Astrocyte (in vitro differentiated cells and primary cell): ENCODE results near the gene TENT4B.

Experiments used
- CTCF ChIP-seq: IDR thresholded peaks from 2 replicates; pipeline ENCODE4 v1.5.1; 2011; ENCODE audit warnings: low read depth, mild to moderate bottlenecking, inconsistent platforms, low read length, moderate library complexity; ENCODE audit not compliant: insufficient read depth
- EZH2 ChIP-seq: IDR thresholded peaks from 2 replicates; pipeline ENCODE4 v1.6.1; 2012; ENCODE audit warnings: mild to moderate bottlenecking, low read length, inconsistent platforms; ENCODE audit not compliant: insufficient read depth

GRCh38 chr16:50252082-50252611 is 99.0 kb downstream of the TENT4B start:
- TF ChIP-seq CTCF (no peak), EZH2 (no peak)
